H1 (cell line): ENCODE results near the gene ABCD2. TPM values are rescaled to one million over a fixed set of nuclear protein-coding genes. Genes with fewer than 3 reads are reported as not detected.
A peak's percentile ranks its signal among the peaks of the same experiment; 100 is the strongest.

Experiments
- BRCA1 ChIP-seq: IDR thresholded peaks from 2 replicates; pipeline ENCODE4 v1.6.1; 2012; ENCODE audit warnings: low read depth, low read length, improper control_type of control experiment
- EZH2 ChIP-seq: fragments of 200-600 bp; sonication (generic); IDR thresholded peaks from 2 replicates; pipeline ENCODE4 v1.7.1; 2012; ENCODE audit warnings: low read depth, mild to moderate bottlenecking, moderate library complexity, low read length, inconsistent platforms; ENCODE audit not compliant: severe bottlenecking
- RAD21 ChIP-seq, 2 experiments: IDR thresholded peaks in 1 of 2; conservative IDR thresholded peaks in 1 of 2; 2 replicates each; pipeline ENCODE4 v1.6.1; 2011; ENCODE audit warnings: low read depth in 2 of 2, low read length in 2 of 2, improper control_type of control experiment in 1 of 2, inconsistent platforms in 1 of 2, mild to moderate bottlenecking in 1 of 2, moderate library complexity in 1 of 2
- SUZ12 ChIP-seq: fragments of 200-600 bp; sonication (generic); IDR thresholded peaks from 2 replicates; pipeline ENCODE4 v1.6.1; 2012; ENCODE audit warnings: mild to moderate bottlenecking, inconsistent platforms, low read length, moderate library complexity, mixed read lengths
- TBP ChIP-seq: IDR thresholded peaks from 2 replicates; pipeline ENCODE4 v1.6.1; 2011; ENCODE audit warnings: low read depth, low read length, improper control_type of control experiment
- YY1 ChIP-seq: IDR thresholded peaks from 2 replicates; pipeline ENCODE4 v1.6.1; 2011; ENCODE audit warnings: low read depth, mild to moderate bottlenecking, low read length
- polyA plus RNA-seq, 7 experiments: library from polyadenylated mRNA; depleted of rRNA in 3 of 7; stranded (reverse) in 5 of 7; unstranded in 2 of 7; fragments of >200 nt in 5 of 7; fragments of 200-250 nt in 2 of 7; gene quantifications; 1 replicate in 5 of 7; 2 replicates in 1 of 7; 4 replicates in 1 of 7; pipeline versions ENCODE4 v1.2.1 to v1.2.3, GENCODE V29; 2011 to 2013; ENCODE audit warnings: missing spikeins in 2 of 7, mixed read lengths in 2 of 7
- total RNA-seq: library from RNA; stranded (reverse); fragmentation: NEBNext Ultra II Directional; extraction: Animal tissue kit (Norgen Biotek cat#: 25700); gene quantifications from 2 replicates; pipeline ENCODE4 v1.2.1, GENCODE V29; 2021
- TF ChIP-seq, protein P1 (sequence below): fragments of 300-600 bp; sonication (generic); IDR thresholded peaks from 2 replicates; pipeline ENCODE4 v1.7.1; 2012; ENCODE audit warnings: low read length, moderate library complexity, mild to moderate bottlenecking, inconsistent platforms; ENCODE audit not compliant: insufficient replicate concordance
- TF ChIP-seq, protein P2 (sequence below): IDR thresholded peaks from 2 replicates; pipeline ENCODE4 v1.6.1; 2012; ENCODE audit warnings: low read length, inconsistent platforms

ABCD2 gene
- total and polyA plus RNA-seq, 2 of the 8 experiments (the other 6 are each of a cell fraction or from before 2014, with no cell fraction given): not detected

DNA sequence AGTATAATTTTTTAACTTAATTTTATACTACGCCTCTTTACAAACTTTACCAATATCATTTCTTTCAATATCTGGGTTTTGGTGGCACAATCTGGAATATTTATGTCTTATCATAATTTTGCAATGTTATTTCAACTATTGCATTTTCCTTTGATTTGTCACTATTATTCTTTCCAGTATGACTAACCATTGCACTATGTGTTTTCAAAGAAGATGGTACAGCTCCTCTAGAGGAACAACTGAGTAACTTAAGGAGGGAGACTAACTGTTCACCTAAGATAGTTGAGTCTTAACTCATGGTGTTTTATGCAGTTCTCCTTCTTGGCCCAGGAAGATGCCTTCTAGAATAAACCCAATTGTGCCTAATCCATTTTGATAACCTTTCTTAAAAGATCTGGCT, 116.2 kb downstream of the ABCD2 start (continued):
- TF ChIP-seq, protein P1, sequence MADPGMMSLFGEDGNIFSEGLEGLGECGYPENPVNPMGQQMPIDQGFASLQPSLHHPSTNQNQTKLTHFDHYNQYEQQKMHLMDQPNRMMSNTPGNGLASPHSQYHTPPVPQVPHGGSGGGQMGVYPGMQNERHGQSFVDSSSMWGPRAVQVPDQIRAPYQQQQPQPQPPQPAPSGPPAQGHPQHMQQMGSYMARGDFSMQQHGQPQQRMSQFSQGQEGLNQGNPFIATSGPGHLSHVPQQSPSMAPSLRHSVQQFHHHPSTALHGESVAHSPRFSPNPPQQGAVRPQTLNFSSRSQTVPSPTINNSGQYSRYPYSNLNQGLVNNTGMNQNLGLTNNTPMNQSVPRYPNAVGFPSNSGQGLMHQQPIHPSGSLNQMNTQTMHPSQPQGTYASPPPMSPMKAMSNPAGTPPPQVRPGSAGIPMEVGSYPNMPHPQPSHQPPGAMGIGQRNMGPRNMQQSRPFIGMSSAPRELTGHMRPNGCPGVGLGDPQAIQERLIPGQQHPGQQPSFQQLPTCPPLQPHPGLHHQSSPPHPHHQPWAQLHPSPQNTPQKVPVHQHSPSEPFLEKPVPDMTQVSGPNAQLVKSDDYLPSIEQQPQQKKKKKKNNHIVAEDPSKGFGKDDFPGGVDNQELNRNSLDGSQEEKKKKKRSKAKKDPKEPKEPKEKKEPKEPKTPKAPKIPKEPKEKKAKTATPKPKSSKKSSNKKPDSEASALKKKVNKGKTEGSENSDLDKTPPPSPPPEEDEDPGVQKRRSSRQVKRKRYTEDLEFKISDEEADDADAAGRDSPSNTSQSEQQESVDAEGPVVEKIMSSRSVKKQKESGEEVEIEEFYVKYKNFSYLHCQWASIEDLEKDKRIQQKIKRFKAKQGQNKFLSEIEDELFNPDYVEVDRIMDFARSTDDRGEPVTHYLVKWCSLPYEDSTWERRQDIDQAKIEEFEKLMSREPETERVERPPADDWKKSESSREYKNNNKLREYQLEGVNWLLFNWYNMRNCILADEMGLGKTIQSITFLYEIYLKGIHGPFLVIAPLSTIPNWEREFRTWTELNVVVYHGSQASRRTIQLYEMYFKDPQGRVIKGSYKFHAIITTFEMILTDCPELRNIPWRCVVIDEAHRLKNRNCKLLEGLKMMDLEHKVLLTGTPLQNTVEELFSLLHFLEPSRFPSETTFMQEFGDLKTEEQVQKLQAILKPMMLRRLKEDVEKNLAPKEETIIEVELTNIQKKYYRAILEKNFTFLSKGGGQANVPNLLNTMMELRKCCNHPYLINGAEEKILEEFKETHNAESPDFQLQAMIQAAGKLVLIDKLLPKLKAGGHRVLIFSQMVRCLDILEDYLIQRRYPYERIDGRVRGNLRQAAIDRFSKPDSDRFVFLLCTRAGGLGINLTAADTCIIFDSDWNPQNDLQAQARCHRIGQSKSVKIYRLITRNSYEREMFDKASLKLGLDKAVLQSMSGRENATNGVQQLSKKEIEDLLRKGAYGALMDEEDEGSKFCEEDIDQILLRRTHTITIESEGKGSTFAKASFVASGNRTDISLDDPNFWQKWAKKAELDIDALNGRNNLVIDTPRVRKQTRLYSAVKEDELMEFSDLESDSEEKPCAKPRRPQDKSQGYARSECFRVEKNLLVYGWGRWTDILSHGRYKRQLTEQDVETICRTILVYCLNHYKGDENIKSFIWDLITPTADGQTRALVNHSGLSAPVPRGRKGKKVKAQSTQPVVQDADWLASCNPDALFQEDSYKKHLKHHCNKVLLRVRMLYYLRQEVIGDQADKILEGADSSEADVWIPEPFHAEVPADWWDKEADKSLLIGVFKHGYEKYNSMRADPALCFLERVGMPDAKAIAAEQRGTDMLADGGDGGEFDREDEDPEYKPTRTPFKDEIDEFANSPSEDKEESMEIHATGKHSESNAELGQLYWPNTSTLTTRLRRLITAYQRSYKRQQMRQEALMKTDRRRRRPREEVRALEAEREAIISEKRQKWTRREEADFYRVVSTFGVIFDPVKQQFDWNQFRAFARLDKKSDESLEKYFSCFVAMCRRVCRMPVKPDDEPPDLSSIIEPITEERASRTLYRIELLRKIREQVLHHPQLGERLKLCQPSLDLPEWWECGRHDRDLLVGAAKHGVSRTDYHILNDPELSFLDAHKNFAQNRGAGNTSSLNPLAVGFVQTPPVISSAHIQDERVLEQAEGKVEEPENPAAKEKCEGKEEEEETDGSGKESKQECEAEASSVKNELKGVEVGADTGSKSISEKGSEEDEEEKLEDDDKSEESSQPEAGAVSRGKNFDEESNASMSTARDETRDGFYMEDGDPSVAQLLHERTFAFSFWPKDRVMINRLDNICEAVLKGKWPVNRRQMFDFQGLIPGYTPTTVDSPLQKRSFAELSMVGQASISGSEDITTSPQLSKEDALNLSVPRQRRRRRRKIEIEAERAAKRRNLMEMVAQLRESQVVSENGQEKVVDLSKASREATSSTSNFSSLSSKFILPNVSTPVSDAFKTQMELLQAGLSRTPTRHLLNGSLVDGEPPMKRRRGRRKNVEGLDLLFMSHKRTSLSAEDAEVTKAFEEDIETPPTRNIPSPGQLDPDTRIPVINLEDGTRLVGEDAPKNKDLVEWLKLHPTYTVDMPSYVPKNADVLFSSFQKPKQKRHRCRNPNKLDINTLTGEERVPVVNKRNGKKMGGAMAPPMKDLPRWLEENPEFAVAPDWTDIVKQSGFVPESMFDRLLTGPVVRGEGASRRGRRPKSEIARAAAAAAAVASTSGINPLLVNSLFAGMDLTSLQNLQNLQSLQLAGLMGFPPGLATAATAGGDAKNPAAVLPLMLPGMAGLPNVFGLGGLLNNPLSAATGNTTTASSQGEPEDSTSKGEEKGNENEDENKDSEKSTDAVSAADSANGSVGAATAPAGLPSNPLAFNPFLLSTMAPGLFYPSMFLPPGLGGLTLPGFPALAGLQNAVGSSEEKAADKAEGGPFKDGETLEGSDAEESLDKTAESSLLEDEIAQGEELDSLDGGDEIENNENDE: no peak
- TF ChIP-seq EZH2: no peak
- TF ChIP-seq TBP: no peak
- no peak for TF ChIP-seq BRCA1
- peak in 1 of 2 experiments; percentile 7; a peak in 2 of 4 replicates for TF ChIP-seq RAD21 (IDR thresholded peaks at IDR 0.05 in 1 of 2, conservative IDR thresholded peaks at IDR 0.05 in 1 of 2; ENCODE audit: low read depth in 2 of 2, low read length in 2 of 2)
- no peak for TF ChIP-seq YY1
- TF ChIP-seq, protein P2, sequence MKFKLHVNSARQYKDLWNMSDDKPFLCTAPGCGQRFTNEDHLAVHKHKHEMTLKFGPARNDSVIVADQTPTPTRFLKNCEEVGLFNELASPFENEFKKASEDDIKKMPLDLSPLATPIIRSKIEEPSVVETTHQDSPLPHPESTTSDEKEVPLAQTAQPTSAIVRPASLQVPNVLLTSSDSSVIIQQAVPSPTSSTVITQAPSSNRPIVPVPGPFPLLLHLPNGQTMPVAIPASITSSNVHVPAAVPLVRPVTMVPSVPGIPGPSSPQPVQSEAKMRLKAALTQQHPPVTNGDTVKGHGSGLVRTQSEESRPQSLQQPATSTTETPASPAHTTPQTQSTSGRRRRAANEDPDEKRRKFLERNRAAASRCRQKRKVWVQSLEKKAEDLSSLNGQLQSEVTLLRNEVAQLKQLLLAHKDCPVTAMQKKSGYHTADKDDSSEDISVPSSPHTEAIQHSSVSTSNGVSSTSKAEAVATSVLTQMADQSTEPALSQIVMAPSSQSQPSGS: no peak
- no peak for TF ChIP-seq SUZ12
